Endothelial cell of umbilical vein (primary cell): ENCODE measurements around the gene SMIM30. TPM values are rescaled to one million over a fixed set of nuclear protein-coding genes. Genes with fewer than 3 reads are reported as not detected.

Experiments used
- BruUV-seq: library from RNA; stranded (reverse); fragments of 400-500 nt; replicated peaks from 2 replicates; lab custom pipeline; 2021; lab: Mats Ljungman, UMichigan
- CTCF ChIA-PET: fragments of 300-600, 350-600 bp; sonication (Branson Sonifier 250); formaldehyde crosslinking; loops from one replicate; lab custom pipeline; 2021; ENCODE audit warnings: antibody characterized with exemption, inconsistent platforms; lab: Charles Lee
- POLR2A ChIA-PET: fragments of 300-600, 350-600 bp; sonication (Branson Sonifier 250); formaldehyde crosslinking; loops from one replicate; lab custom pipeline; 2021; ENCODE audit warnings: antibody characterized with exemption, inconsistent platforms; lab: Charles Lee
- DNase-seq: peaks from one replicate; pipeline ENCODE4 v3.0.0-alpha.2; 2011; ENCODE audit warnings: low read depth, low spot score
- FAIRE-seq: peaks from 2 replicates; lab custom pipeline; 2011; peaks lifted over from hg19 to GRCh38; lab: Jason Lieb, UNC
- H2AFZ ChIP-seq: 2 replicates; pipeline ENCODE4 v1.6.0; 2012; ENCODE audit warnings: low read depth, low read length, control low read depth, inconsistent platforms
- H3K27ac ChIP-seq: 2 replicates; pipeline ENCODE4 v1.5.1; 2011; ENCODE audit warnings: low read depth, mild to moderate bottlenecking, control low read depth, low read length, moderate library complexity; ENCODE audit not compliant: insufficient read depth
- H3K27me3 ChIP-seq, 2 experiments: 2 replicates each; pipeline versions ENCODE4 v1.6.0 to v1.6.1; 2011; ENCODE audit warnings: low read length in 2 of 2, mixed read lengths in 1 of 2; ENCODE audit not compliant: control insufficient read depth in 2 of 2, insufficient read depth in 2 of 2
- H3K36me3 ChIP-seq, 2 experiments: 2 replicates in 1 of 2; 3 replicates in 1 of 2; pipeline ENCODE4 v1.5.1; 2011; ENCODE audit warnings: low read length in 2 of 2, mild to moderate bottlenecking in 1 of 2, moderate library complexity in 1 of 2; ENCODE audit not compliant: control insufficient read depth in 2 of 2, insufficient read depth in 2 of 2; ENCODE audit errors: extremely low read depth in 1 of 2
- H3K4me1 ChIP-seq: 3 replicates; pipeline ENCODE4 v1.5.1; 2011; ENCODE audit warnings: mild to moderate bottlenecking, low read length; ENCODE audit not compliant: control insufficient read depth, insufficient read depth; ENCODE audit errors: extremely low read depth
- H3K4me2 ChIP-seq: 2 replicates; pipeline ENCODE4 v1.6.1; 2011; ENCODE audit warnings: low read length, control low read depth, mixed read lengths; ENCODE audit not compliant: insufficient read depth
- H3K4me3 ChIP-seq, 3 experiments: fragments of 200-600 bp in 1 of 3; sonication (generic), shearing (Covaris generic) in 1 of 3; replicated peaks in 1 of 3; 2 replicates each; pipeline ENCODE4 v1.5.1; 2011 to 2016; ENCODE audit warnings: control low read depth in 3 of 3, low read length in 3 of 3, mild to moderate bottlenecking in 2 of 3, inconsistent platforms in 1 of 3, low read depth in 1 of 3, moderate library complexity in 1 of 3; ENCODE audit not compliant: insufficient read depth in 1 of 3
- H3K79me2 ChIP-seq: 2 replicates; pipeline ENCODE4 v1.6.0; 2012; ENCODE audit warnings: low read length, inconsistent platforms; ENCODE audit not compliant: control insufficient read depth, insufficient read depth
- H3K9ac ChIP-seq: replicated peaks from 2 replicates; pipeline ENCODE3; 2011; ENCODE audit warnings: low read length, control low read depth; ENCODE audit not compliant: insufficient read depth; ENCODE audit errors: extremely low read depth
- H3K9me1 ChIP-seq: replicated peaks from 3 replicates; pipeline ENCODE4 v1.6.0; 2011; ENCODE audit warnings: mild to moderate bottlenecking, low read length; ENCODE audit not compliant: control insufficient read depth, insufficient read depth; ENCODE audit errors: extremely low read depth
- H3K9me3 ChIP-seq: replicated peaks from 2 replicates; pipeline ENCODE4 v1.5.1; 2012; ENCODE audit warnings: low read length, inconsistent platforms; ENCODE audit not compliant: control insufficient read depth, insufficient read depth
- H4K20me1 ChIP-seq: replicated peaks from 2 replicates; pipeline ENCODE3; 2011; ENCODE audit warnings: mild to moderate bottlenecking, low read length; ENCODE audit not compliant: control insufficient read depth, insufficient read depth; ENCODE audit errors: extremely low read depth
- EZH2 ChIP-seq: IDR thresholded peaks from 2 replicates; pipeline ENCODE4 v1.6.1; 2012; ENCODE audit warnings: borderline replicate concordance, low read depth, mild to moderate bottlenecking, moderate library complexity, low read length, inconsistent platforms; ENCODE audit not compliant: severe bottlenecking
- FOS ChIP-seq: IDR thresholded peaks from 2 replicates; pipeline ENCODE4 v1.6.1; 2011; ENCODE audit warnings: mild to moderate bottlenecking, low read length, moderate library complexity, borderline replicate concordance; ENCODE audit not compliant: insufficient read depth
- GATA2 ChIP-seq: IDR thresholded peaks from 2 replicates; pipeline ENCODE4 v1.7.0; 2011; ENCODE audit warnings: low read depth, mild to moderate bottlenecking, moderate library complexity, mixed read lengths, low read length; ENCODE audit not compliant: insufficient read length, insufficient read depth
- JUN ChIP-seq: IDR thresholded peaks from 2 replicates; pipeline ENCODE4 v1.6.1; 2011; ENCODE audit warnings: borderline replicate concordance, low read depth; ENCODE audit not compliant: insufficient read length, insufficient read depth
- MYC ChIP-seq: IDR thresholded peaks from one replicate; pipeline ENCODE4 v1.6.1; 2011; ENCODE audit warnings: mild to moderate bottlenecking, low read depth, low read length
- POLR2A ChIP-seq: IDR thresholded peaks from 2 replicates; pipeline ENCODE4 v1.6.1; 2012; ENCODE audit warnings: low read depth, mild to moderate bottlenecking, control low read depth, low read length
- POLR2AphosphoS5 ChIP-seq: IDR thresholded peaks from 2 replicates; pipeline ENCODE4 v1.6.1; 2012; ENCODE audit warnings: low read depth, mild to moderate bottlenecking, control low read depth, low read length, moderate library complexity; ENCODE audit not compliant: insufficient read depth
- dilution Hi-C: fragments of 300-500 bp; cut with MboI; formaldehyde crosslinking; loops from one replicate; pipeline ENCODE4 v1.15.0; 2019; ENCODE audit warnings: low sequenced_read_pairs; ENCODE audit not compliant: extremely low pct_ligation_motif_present
- intact Hi-C: fragments of 100-400 bp; cut with micrococcal nuclease; formaldehyde crosslinking; loops from one replicate; pipeline ENCODE4 v1.10.0; 2022
- polyA plus RNA-seq, 4 experiments: library from polyadenylated mRNA; depleted of rRNA in 3 of 4; stranded (reverse) in 3 of 4; unstranded in 1 of 4; fragments of >200 nt; gene quantifications; 2 replicates each; pipeline versions ENCODE4 v1.2.1 to v1.2.3, GENCODE V29; 2011 to 2012; ENCODE audit warnings: missing spikeins in 1 of 4
- total RNA-seq: library from RNA; stranded (reverse); gene quantifications from 2 replicates; pipeline ENCODE4 v1.2.3, GENCODE V29; 2021
- TF ChIP-seq, protein P1 (sequence below): IDR thresholded peaks from 2 replicates; pipeline ENCODE4 v1.6.1; 2011; ENCODE audit not compliant: insufficient read depth, insufficient read length
- TF ChIP-seq, protein P2 (sequence below), 2 donors: IDR thresholded peaks; 1 replicate in 1 of 2; 2 replicates in 1 of 2; pipeline ENCODE4 v1.5.1; 2011; ENCODE audit warnings: low read length in 2 of 2, mild to moderate bottlenecking in 2 of 2, moderate library complexity in 2 of 2, control low read depth in 1 of 2, inconsistent platforms in 1 of 2, low read depth in 1 of 2; ENCODE audit not compliant: insufficient read depth in 1 of 2; ENCODE audit errors: extremely low read depth in 1 of 2

SMIM30 gene
- total and polyA plus RNA-seq, 2 donors (not counting 3 experiments of a cell fraction or from before 2014, with no cell fraction given), result 26.3 to 39.1 TPM

DNA sequence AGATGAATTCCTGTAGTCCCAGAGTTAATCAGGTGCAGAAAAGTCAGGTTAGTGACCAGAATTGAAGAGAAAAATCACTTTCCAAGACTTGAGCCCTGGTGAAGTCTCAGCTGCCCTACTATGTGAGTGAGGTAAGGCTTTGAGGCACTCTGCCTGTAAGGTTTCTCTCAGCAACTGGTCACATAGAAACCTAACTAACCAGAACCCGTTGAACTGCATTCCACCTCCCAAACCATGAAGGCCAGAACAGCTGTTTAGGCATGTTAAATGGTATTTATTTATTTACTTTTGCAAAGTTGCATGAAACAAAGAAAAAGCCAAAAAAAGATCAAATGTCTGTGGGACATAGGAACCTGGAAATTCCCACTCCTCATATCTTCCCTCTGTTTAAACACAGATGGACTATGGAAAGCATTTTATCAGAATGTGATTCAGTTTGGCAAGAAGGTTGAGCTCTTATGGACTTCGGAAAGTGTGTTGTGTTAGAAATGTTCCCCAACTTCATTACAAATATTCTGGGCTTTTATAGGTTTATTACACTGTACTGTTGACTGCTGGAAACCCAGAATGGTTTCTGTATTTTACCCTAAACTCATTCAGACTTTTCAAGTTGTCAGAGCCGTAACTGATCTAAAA, 19.0 kb downstream of the SMIM30 start:
- H3K27me3 ChIP-seq, result peaks cover 0 to 7% of the 10 kb centered on the region in 2 experiments
- POLR2A ChIA-PET, result no interaction called here
- H2AFZ ChIP-seq, result no peak overlapping the region
- no peak overlapping the region for H3K4me3 ChIP-seq
- H3K27ac ChIP-seq, result no peak overlapping the region
- FAIRE-seq (no peak), DNase-seq (no peak)
- H3K4me2 ChIP-seq, result no peak overlapping the region
- H3K9ac ChIP-seq, result no peak overlapping the region
- no peak for TF ChIP-seq JUN
- no peak for TF ChIP-seq EZH2
- TF ChIP-seq FOS, result no peak
- no peak for TF ChIP-seq POLR2AphosphoS5
- TF ChIP-seq, protein P1, sequence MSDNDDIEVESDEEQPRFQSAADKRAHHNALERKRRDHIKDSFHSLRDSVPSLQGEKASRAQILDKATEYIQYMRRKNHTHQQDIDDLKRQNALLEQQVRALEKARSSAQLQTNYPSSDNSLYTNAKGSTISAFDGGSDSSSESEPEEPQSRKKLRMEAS, result no peak
- TF ChIP-seq, protein P2, sequence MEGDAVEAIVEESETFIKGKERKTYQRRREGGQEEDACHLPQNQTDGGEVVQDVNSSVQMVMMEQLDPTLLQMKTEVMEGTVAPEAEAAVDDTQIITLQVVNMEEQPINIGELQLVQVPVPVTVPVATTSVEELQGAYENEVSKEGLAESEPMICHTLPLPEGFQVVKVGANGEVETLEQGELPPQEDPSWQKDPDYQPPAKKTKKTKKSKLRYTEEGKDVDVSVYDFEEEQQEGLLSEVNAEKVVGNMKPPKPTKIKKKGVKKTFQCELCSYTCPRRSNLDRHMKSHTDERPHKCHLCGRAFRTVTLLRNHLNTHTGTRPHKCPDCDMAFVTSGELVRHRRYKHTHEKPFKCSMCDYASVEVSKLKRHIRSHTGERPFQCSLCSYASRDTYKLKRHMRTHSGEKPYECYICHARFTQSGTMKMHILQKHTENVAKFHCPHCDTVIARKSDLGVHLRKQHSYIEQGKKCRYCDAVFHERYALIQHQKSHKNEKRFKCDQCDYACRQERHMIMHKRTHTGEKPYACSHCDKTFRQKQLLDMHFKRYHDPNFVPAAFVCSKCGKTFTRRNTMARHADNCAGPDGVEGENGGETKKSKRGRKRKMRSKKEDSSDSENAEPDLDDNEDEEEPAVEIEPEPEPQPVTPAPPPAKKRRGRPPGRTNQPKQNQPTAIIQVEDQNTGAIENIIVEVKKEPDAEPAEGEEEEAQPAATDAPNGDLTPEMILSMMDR (IDR thresholded peaks at IDR 0.05; ENCODE audit: extremely low read depth in 1 of 2, insufficient read depth in 1 of 2, low read depth in 1 of 2, low read length in 2 of 2), result no peak
- TF ChIP-seq POLR2A, result no peak
- no peak for TF ChIP-seq MYC
- TF ChIP-seq GATA2, result no peak
- no peaks in the 10 kb centered on the region for H3K9me3 ChIP-seq
- H3K9me1 ChIP-seq, result no peaks in the 10 kb centered on the region
- H3K4me1 ChIP-seq, result no peaks in the 10 kb centered on the region
- dilution Hi-C loops, result no loop called here
- CTCF ChIA-PET, result interaction anchor here (1.0 kb wide), 1 partner anchor 11 kb away, joined by 3 read pairs; no protein-coding TSS in a partner anchor
- no TSS peak for BruUV-seq
- H3K79me2 ChIP-seq, result no peaks in the 10 kb centered on the region
- no peaks in the 10 kb centered on the region for H4K20me1 ChIP-seq
- intact Hi-C loops, result no loop called here
- H3K36me3 ChIP-seq, result no peaks in the 10 kb centered on the region
